ENCODE measurements around the gene OR14A2. TPM values are rescaled to one million over a fixed set of nuclear protein-coding genes. Genes with fewer than 3 reads are reported as not detected.
"Not testable (repeated sequence)": the region's sequence is repeated elsewhere in the genome, so short reads cannot be mapped to it uniquely, and the experiment has no call there.

Gene OR14A2
- not detected for total RNA-seq
- not detected for polyA plus RNA-seq

GRCh38 chr1:247748041-247748440 lies at the start of gene OR14A2:
OR14A2 (minus strand) TSS chr1:247748141.
- no peak for DNase-seq
- no peak within 1 kb of the TSS for H3K27ac Mint-ChIP-seq
- POLR2A ChIA-PET, result no interaction called here
- Histone ChIP-seq H3K4me3 (ENCODE audit: low read length) (no peak within 1 kb of the TSS), H3K4me1 (ENCODE audit: insufficient read depth, low read length) (no peaks in the 10 kb centered on the region), H3K9me3 (ENCODE audit: low read length) (no peaks in the 10 kb centered on the region), H3K27ac (ENCODE audit: low read depth, low read length) (no peak within 1 kb of the TSS), H3K36me3 (ENCODE audit: insufficient read depth, low read length) (no peaks in the 10 kb centered on the region), H3K27me3 (ENCODE audit: insufficient read depth, low read length, poor library complexity, severe bottlenecking) (no peaks in the 10 kb centered on the region)
- CTCF ChIA-PET, result no interaction called here
- peaks cover 4 to 15% (median 12%) of the 10 kb centered on the region in 5 donors for H3K9me3 Mint-ChIP-seq
- H3K36me3 Mint-ChIP-seq, result no peaks in the 10 kb centered on the region
- H3K27me3 Mint-ChIP-seq, result peaks cover 0 to 1% of the 10 kb centered on the region in 2 donors
- H3K4me3 Mint-ChIP-seq, result no peak within 1 kb of the TSS
- H3K4me1 Mint-ChIP-seq, result no peaks in the 10 kb centered on the region

GRCh38 chr1:247797518-247797917 lies 49.6 kb upstream of the OR14A2 start:
- CTCF ChIA-PET, result no interaction called here
- no peak overlapping the region for H3K4me3 Mint-ChIP-seq
- no peak overlapping the region for H3K27ac ChIP-seq (ENCODE audit: low read depth, low read length)

GRCh38 chr1:247769603-247770002 lies 21.7 kb upstream of the OR14A2 start:
- POLR2A ChIA-PET, result no interaction called here
- Histone ChIP-seq H3K36me3 (ENCODE audit: insufficient read depth, low read length) (no peaks in the 10 kb centered on the region), H3K27ac (ENCODE audit: low read depth, low read length) (no peak overlapping the region), H3K27me3 (ENCODE audit: insufficient read depth, low read length, poor library complexity, severe bottlenecking) (no peaks in the 10 kb centered on the region), H3K4me1 (ENCODE audit: insufficient read depth, low read length) (no peaks in the 10 kb centered on the region), H3K4me3 (ENCODE audit: low read length) (no peak overlapping the region), H3K9me3 (ENCODE audit: low read length) (no peaks in the 10 kb centered on the region)
- H3K27me3 Mint-ChIP-seq, result no peaks in the 10 kb centered on the region
- CTCF ChIA-PET, result no interaction called here
- no peaks in the 10 kb centered on the region for H3K4me1 Mint-ChIP-seq
- no peak overlapping the region for H3K4me3 Mint-ChIP-seq
- no peaks in the 10 kb centered on the region for H3K36me3 Mint-ChIP-seq
- no peak for DNase-seq
- no peak overlapping the region for H3K27ac Mint-ChIP-seq
- peaks cover 0 to 6% (median 0%) of the 10 kb centered on the region in 5 donors for H3K9me3 Mint-ChIP-seq

More at GRCh38 chr1:247797518-247797917, 49.6 kb upstream of the OR14A2 start:
- H3K9me3 Mint-ChIP-seq, result peaks cover 0 to 10% (median 2%) of the 10 kb centered on the region in 5 donors
- DNase-seq, result no peak
- H3K27me3 Mint-ChIP-seq, result no peaks in the 10 kb centered on the region
- H3K36me3 Mint-ChIP-seq, result no peaks in the 10 kb centered on the region
- Histone ChIP-seq H3K27me3 (ENCODE audit: insufficient read depth, low read length, poor library complexity, severe bottlenecking) (no peaks in the 10 kb centered on the region), H3K4me1 (ENCODE audit: insufficient read depth, low read length) (no peaks in the 10 kb centered on the region), H3K36me3 (ENCODE audit: insufficient read depth, low read length) (no peaks in the 10 kb centered on the region), H3K4me3 (ENCODE audit: low read length) (no peak overlapping the region), H3K9me3 (ENCODE audit: low read length) (no peaks in the 10 kb centered on the region)
- H3K4me1 Mint-ChIP-seq, result no peaks in the 10 kb centered on the region
- no peak overlapping the region for H3K27ac Mint-ChIP-seq
- POLR2A ChIA-PET, result no interaction called here

GRCh38 chr1:247760456-247760855 lies 12.5 kb upstream of the OR14A2 start, which contains the start of gene OR1C1:
OR1C1 (minus strand) TSS chr1:247760556; CDS start chr1:247758406, 2,150 bp downstream.
- Mint-ChIP-seq H3K27ac (no peak within 1 kb of the TSS), H3K27me3 (peaks cover 0 to 2% of the 10 kb centered on the region in 2 donors), H3K36me3 (no peaks in the 10 kb centered on the region), H3K4me3 (no peak within 1 kb of the TSS), H3K9me3 (no peaks in the 10 kb centered on the region), H3K4me1 (no peaks in the 10 kb centered on the region)
- H3K36me3 ChIP-seq (ENCODE audit: insufficient read depth, low read length), result no peaks in the 10 kb centered on the region
- no peaks in the 10 kb centered on the region for H3K4me1 ChIP-seq (ENCODE audit: insufficient read depth, low read length)
- H3K9me3 ChIP-seq (ENCODE audit: low read length), result no peaks in the 10 kb centered on the region
- H3K27me3 ChIP-seq (ENCODE audit: insufficient read depth, low read length, poor library complexity, severe bottlenecking), result no peaks in the 10 kb centered on the region
- POLR2A ChIA-PET, result no interaction called here
- CTCF ChIA-PET, result no interaction called here
- no peak within 1 kb of the TSS for H3K4me3 ChIP-seq (ENCODE audit: low read length)
- no peak for DNase-seq
- no peak within 1 kb of the TSS for H3K27ac ChIP-seq (ENCODE audit: low read depth, low read length)

- peaks cover 3 to 14% (median 5%) of the 10 kb centered on the region in 5 donors for H3K9me3 Mint-ChIP-seq
- POLR2A ChIA-PET, CTCF ChIA-PET: not testable (repeated sequence)
Measured at GRCh38 chr1:247754311-247754710, 6.4 kb upstream of the OR14A2 start.

GRCh38 chr1:247749870-247750269 lies 1.9 kb upstream of the OR14A2 start:
- Histone ChIP-seq H3K36me3 (ENCODE audit: insufficient read depth, low read length) (no peaks in the 10 kb centered on the region), H3K27ac (ENCODE audit: low read depth, low read length) (no peak overlapping the region), H3K4me3 (ENCODE audit: low read length) (no peak overlapping the region), H3K27me3 (ENCODE audit: insufficient read depth, low read length, poor library complexity, severe bottlenecking) (no peaks in the 10 kb centered on the region), H3K9me3 (ENCODE audit: low read length) (no peaks in the 10 kb centered on the region), H3K4me1 (ENCODE audit: insufficient read depth, low read length) (no peaks in the 10 kb centered on the region)
- H3K9me3 Mint-ChIP-seq, result peaks cover 4 to 15% (median 9%) of the 10 kb centered on the region in 5 donors
- H3K27ac Mint-ChIP-seq, result no peak overlapping the region
- peaks cover 0 to 1% of the 10 kb centered on the region in 2 donors for H3K27me3 Mint-ChIP-seq
- H3K4me3 Mint-ChIP-seq, result no peak overlapping the region
- H3K4me1 Mint-ChIP-seq, result no peaks in the 10 kb centered on the region
- H3K36me3 Mint-ChIP-seq, result no peaks in the 10 kb centered on the region
- no peak for DNase-seq
- ChIA-PET CTCF (no interaction called here), POLR2A (no interaction called here)

More at GRCh38 chr1:247754311-247754710, 6.4 kb upstream of the OR14A2 start:
- H3K36me3 ChIP-seq (ENCODE audit: insufficient read depth, low read length); H3K27ac Mint-ChIP-seq; H3K27me3 ChIP-seq (ENCODE audit: insufficient read depth, low read length, poor library complexity, severe bottlenecking); H3K9me3 ChIP-seq (ENCODE audit: low read length); H3K4me3 ChIP-seq (ENCODE audit: low read length); DNase-seq; H3K36me3 Mint-ChIP-seq; H3K27me3 Mint-ChIP-seq; H3K4me1 ChIP-seq (ENCODE audit: insufficient read depth, low read length); H3K27ac ChIP-seq (ENCODE audit: low read depth, low read length); H3K4me3 Mint-ChIP-seq; H3K4me1 Mint-ChIP-seq: not testable (repeated sequence)

- H3K4me1 Mint-ChIP-seq, result no peaks in the 10 kb centered on the region
- ChIA-PET POLR2A (no interaction called here), CTCF (no interaction called here)
- Histone ChIP-seq H3K4me1 (ENCODE audit: insufficient read depth, low read length) (no peaks in the 10 kb centered on the region), H3K27me3 (ENCODE audit: insufficient read depth, low read length, poor library complexity, severe bottlenecking) (no peaks in the 10 kb centered on the region), H3K36me3 (ENCODE audit: insufficient read depth, low read length) (no peaks in the 10 kb centered on the region), H3K27ac (ENCODE audit: low read depth, low read length) (no peak overlapping the region), H3K4me3 (ENCODE audit: low read length) (no peak overlapping the region), H3K9me3 (ENCODE audit: low read length) (no peaks in the 10 kb centered on the region)
- DNase-seq, result no peak
- peaks cover 0 to 1% of the 10 kb centered on the region in 2 donors for H3K27me3 Mint-ChIP-seq
- H3K27ac Mint-ChIP-seq, result no peak overlapping the region
- peaks cover 4 to 15% (median 12%) of the 10 kb centered on the region in 5 donors for H3K9me3 Mint-ChIP-seq
- no peak overlapping the region for H3K4me3 Mint-ChIP-seq
- H3K36me3 Mint-ChIP-seq, result no peaks in the 10 kb centered on the region
Measured at GRCh38 chr1:247747616-247748015, 325 bp downstream of the OR14A2 start.

- Mint-ChIP-seq H3K27ac (no peak overlapping the region), H3K4me1 (no peaks in the 10 kb centered on the region), H3K36me3 (no peaks in the 10 kb centered on the region), H3K4me3 (no peak overlapping the region), H3K27me3 (peaks cover 0 to 1% of the 10 kb centered on the region in 2 donors), H3K9me3 (peaks cover 2 to 18% (median 9%) of the 10 kb centered on the region in 5 donors)
- no peaks in the 10 kb centered on the region for H3K4me1 ChIP-seq (ENCODE audit: insufficient read depth, low read length)
- no peak for DNase-seq
- CTCF ChIA-PET, result no interaction called here
- POLR2A ChIA-PET, result no interaction called here
- no peak overlapping the region for H3K27ac ChIP-seq (ENCODE audit: low read depth, low read length)
- H3K27me3 ChIP-seq (ENCODE audit: insufficient read depth, low read length, poor library complexity, severe bottlenecking), result no peaks in the 10 kb centered on the region
- no peak overlapping the region for H3K4me3 ChIP-seq (ENCODE audit: low read length)
- H3K9me3 ChIP-seq (ENCODE audit: low read length), result no peaks in the 10 kb centered on the region
- H3K36me3 ChIP-seq (ENCODE audit: insufficient read depth, low read length), result no peaks in the 10 kb centered on the region
Measured at GRCh38 chr1:247746391-247746935, 1.5 kb downstream of the OR14A2 start.

Data from CD8-positive, alpha-beta memory T cell (primary cell).